ENCODE measurements around the gene MFSD6L.

DNA sequence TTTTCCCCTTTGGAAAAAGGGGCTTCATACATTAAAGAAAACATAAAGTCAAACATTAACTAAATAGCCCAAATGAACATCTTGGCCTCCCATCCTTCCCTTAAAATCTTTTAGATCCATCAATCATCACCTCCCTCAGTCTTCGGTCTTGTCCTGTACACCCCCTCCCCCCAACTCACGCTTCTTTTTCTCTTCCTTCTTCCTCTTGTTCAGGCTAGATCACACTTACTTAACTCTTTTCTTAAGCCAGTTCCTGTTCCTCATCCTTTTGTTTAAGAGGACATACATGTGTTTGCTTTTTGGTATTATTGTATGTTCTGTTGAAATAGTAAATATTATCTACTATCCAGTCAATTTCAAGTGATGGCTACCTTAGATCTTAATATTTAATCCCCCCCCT lies 5.5 kb downstream of the MFSD6L start:
- no peak for TF ChIP-seq POLR2A (IDR thresholded peaks at IDR 0.05; ENCODE audit: extremely low read depth, insufficient read length)
- TF ChIP-seq CTCF (IDR thresholded peaks at IDR 0.05; ENCODE audit: low read depth, low read length) = no peak

All from NB4 (cell line).